GM23248 (cell line): ENCODE measurements around the gene B4GALT6.

Experiments used
- EZH2 ChIP-seq: fragments of 200-600 bp; sonication (generic); IDR thresholded peaks from 2 replicates; pipeline ENCODE4 v1.6.1; 2018; ENCODE audit warnings: antibody characterized with exemption, mild to moderate bottlenecking; ENCODE audit not compliant: insufficient read depth, poor library complexity, severe bottlenecking
- EZH2phosphoT487 ChIP-seq: fragments of 200-600 bp; sonication (generic); IDR thresholded peaks from 2 replicates; pipeline ENCODE4 v1.6.1; 2018; ENCODE audit warnings: antibody characterized with exemption, moderate library complexity, mild to moderate bottlenecking, low read depth; ENCODE audit not compliant: insufficient read depth

DNA sequence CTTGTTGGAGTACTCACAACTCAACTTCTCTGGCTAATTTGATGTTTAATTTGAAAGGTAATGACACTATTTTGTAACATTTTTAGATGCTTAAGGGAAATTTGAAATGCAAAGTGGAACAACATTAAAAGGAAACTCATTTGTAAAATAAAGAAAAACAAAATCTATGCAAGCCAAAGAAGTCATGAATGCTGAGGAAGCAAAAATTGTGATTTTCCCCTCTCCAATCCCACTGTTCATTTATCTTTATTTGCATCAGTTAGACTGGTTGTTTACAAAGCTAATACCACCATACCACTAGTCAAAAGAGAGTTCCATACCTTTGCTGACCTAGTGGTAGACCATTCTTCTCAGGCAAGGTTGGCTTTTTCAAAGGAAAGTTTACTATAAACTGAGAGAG lies 2.2 kb upstream of the B4GALT6 start:
- TF ChIP-seq EZH2phosphoT487 (no peak), EZH2 (no peak)
